Measurements from ENCODE around the gene DQX1.

GRCh38 chr2:74515981-74516633, 9.9 kb downstream of the DQX1 start:
- no peak for TF ChIP-seq TAF1 (IDR thresholded peaks at IDR 0.05; ENCODE audit: borderline replicate concordance, insufficient read depth, low read length)
- no peak for TF ChIP-seq SIN3A (IDR thresholded peaks at IDR 0.05; ENCODE audit: borderline replicate concordance, insufficient read depth, low read length)
- no peak for TF ChIP-seq POLR2AphosphoS5 (IDR thresholded peaks at IDR 0.05; ENCODE audit: low read depth, low read length)
- TF ChIP-seq FOXP2 (optimal IDR thresholded peaks at IDR 0.05; ENCODE audit: borderline replicate concordance, extremely low read depth, extremely low read length, insufficient read depth) = no peak

Data from PFSK-1 (cell line).